Muscle of back (tissue), 11 donors: ENCODE measurements around the gene SMIM32. TPM values are rescaled to one million over a fixed set of nuclear protein-coding genes. Genes with fewer than 3 reads are reported as not detected.

Source experiments
- DNase-seq, 3 donors: peaks; one replicate each; pipeline versions ENCODE4 v3.0.0 to v3.0.0-alpha.2; 2013
- polyA plus RNA-seq, 10 donors: library from polyadenylated mRNA; unstranded; fragments of 120-200 nt; gene quantifications; one replicate each; pipeline ENCODE4 v1.2.1, GENCODE V29; 2013; ENCODE audit not compliant: insufficient read length in 10 of 10

The SMIM32 gene
- polyA plus RNA-seq, 10 donors, result 0.10 to 0.20 (median 0.15) TPM; not detected in 7

GRCh38 chr5:136208916-136209315, 16.0 kb upstream of the SMIM32 start:
- DNase-seq, result no peak

GRCh38 chr5:136207631-136208030, 14.7 kb upstream of the SMIM32 start:
- no peak for DNase-seq

GRCh38 chr5:136206361-136206760, 13.4 kb upstream of the SMIM32 start:
- no peak for DNase-seq

GRCh38 chr5:136205941-136206340, 13.0 kb upstream of the SMIM32 start:
- DNase-seq, result no peak

GRCh38 chr5:136205061-136205702, 12.2 kb upstream of the SMIM32 start:
- DNase-seq, result no peak

GRCh38 chr5:136203303-136203922, 10.5 kb upstream of the SMIM32 start:
- no peak for DNase-seq

GRCh38 chr5:136202469-136203205, 9.7 kb upstream of the SMIM32 start:
- DNase-seq, result peak in 2 of 3 donors; percentile 32 to 58

- no peak for DNase-seq
Observed at GRCh38 chr5:136201870-136202269, 8.9 kb upstream of the SMIM32 start.

GRCh38 chr5:136200761-136201160, 7.8 kb upstream of the SMIM32 start:
- no peak for DNase-seq

GRCh38 chr5:136200130-136200529, 7.2 kb upstream of the SMIM32 start:
- no peak for DNase-seq

- DNase-seq, result no peak
Observed at GRCh38 chr5:136199408-136199807, 6.4 kb upstream of the SMIM32 start.

- DNase-seq, result no peak
Observed at GRCh38 chr5:136198453-136198852, 5.5 kb upstream of the SMIM32 start.

GRCh38 chr5:136197462-136198142, 4.6 kb upstream of the SMIM32 start:
- DNase-seq, result no peak

- DNase-seq, result no peak
Observed at GRCh38 chr5:136195971-136196820, 3.2 kb upstream of the SMIM32 start.

GRCh38 chr5:136194576-136194975, 1.6 kb upstream of the SMIM32 start:
- no peak for DNase-seq

- peak in 1 of 3 donors; percentile 48 for DNase-seq
Observed at GRCh38 chr5:136193322-136193935, 467 bp upstream of the SMIM32 start.

- peak in 1 of 3 donors; percentile 56 for DNase-seq
Observed at GRCh38 chr5:136192015-136192525, 892 bp downstream of the SMIM32 start.

GRCh38 chr5:136191304-136192014, 1.5 kb downstream of the SMIM32 start:
- DNase-seq, result peak in 2 of 3 donors; percentile 30 to 42

GRCh38 chr5:136190904-136191303, 2.1 kb downstream of the SMIM32 start:
- DNase-seq, result no peak
